Glutamatergic neuron (in vitro differentiated cells): ENCODE measurements around the gene INPP4B. TPM values are rescaled to one million over a fixed set of nuclear protein-coding genes. Genes with fewer than 3 reads are reported as not detected.

Source experiments
- DNase-seq: peaks from one replicate; pipeline ENCODE4 v3.0.0; 2022
- H3K27ac Mint-ChIP-seq: one replicate; pipeline ENCODE4 v1.8.0; 2020; ENCODE audit warnings: mild to moderate bottlenecking, mixed read lengths, inconsistent platforms; ENCODE audit not compliant: unreplicated experiment
- H3K27me3 Mint-ChIP-seq: one replicate; pipeline ENCODE4 v1.8.0; 2020; ENCODE audit warnings: mild to moderate bottlenecking, moderate library complexity, mixed read lengths, inconsistent platforms; ENCODE audit not compliant: unreplicated experiment
- H3K36me3 Mint-ChIP-seq: one replicate; pipeline ENCODE4 v1.8.0; 2020; ENCODE audit warnings: mild to moderate bottlenecking, mixed read lengths, inconsistent platforms; ENCODE audit not compliant: unreplicated experiment
- H3K4me1 Mint-ChIP-seq: one replicate; pipeline ENCODE4 v1.8.0; 2020; ENCODE audit warnings: mild to moderate bottlenecking, low read depth, mixed read lengths, inconsistent platforms; ENCODE audit not compliant: unreplicated experiment
- H3K4me3 Mint-ChIP-seq: one replicate; pipeline ENCODE4 v1.8.0; 2020; ENCODE audit warnings: mild to moderate bottlenecking, mixed read lengths, inconsistent platforms; ENCODE audit not compliant: unreplicated experiment
- H3K9me3 Mint-ChIP-seq: one replicate; pipeline ENCODE4 v1.8.0; 2020; ENCODE audit warnings: mild to moderate bottlenecking, moderate library complexity, mixed read lengths, inconsistent platforms; ENCODE audit not compliant: unreplicated experiment
- total RNA-seq: library from RNA; stranded (reverse); fragmentation: NEBNext Ultra II Directional; extraction: Animal tissue kit (Norgen Biotek cat#: 25700); gene quantifications from one replicate; pipeline ENCODE4 v1.2.1, GENCODE V29; 2021; ENCODE audit not compliant: unreplicated experiment
- TF ChIP-seq, protein P1 (sequence below): fragments of 200-600 bp; sonication (generic); IDR thresholded peaks from one replicate; pipeline ENCODE4 v1.5.0; 2021; ENCODE audit not compliant: partially characterized antibody, unreplicated experiment

Gene INPP4B
- total RNA-seq, 1 donor from 2014 or later: 2.4 TPM

- DNase-seq: no peak
- TF ChIP-seq, protein P1, sequence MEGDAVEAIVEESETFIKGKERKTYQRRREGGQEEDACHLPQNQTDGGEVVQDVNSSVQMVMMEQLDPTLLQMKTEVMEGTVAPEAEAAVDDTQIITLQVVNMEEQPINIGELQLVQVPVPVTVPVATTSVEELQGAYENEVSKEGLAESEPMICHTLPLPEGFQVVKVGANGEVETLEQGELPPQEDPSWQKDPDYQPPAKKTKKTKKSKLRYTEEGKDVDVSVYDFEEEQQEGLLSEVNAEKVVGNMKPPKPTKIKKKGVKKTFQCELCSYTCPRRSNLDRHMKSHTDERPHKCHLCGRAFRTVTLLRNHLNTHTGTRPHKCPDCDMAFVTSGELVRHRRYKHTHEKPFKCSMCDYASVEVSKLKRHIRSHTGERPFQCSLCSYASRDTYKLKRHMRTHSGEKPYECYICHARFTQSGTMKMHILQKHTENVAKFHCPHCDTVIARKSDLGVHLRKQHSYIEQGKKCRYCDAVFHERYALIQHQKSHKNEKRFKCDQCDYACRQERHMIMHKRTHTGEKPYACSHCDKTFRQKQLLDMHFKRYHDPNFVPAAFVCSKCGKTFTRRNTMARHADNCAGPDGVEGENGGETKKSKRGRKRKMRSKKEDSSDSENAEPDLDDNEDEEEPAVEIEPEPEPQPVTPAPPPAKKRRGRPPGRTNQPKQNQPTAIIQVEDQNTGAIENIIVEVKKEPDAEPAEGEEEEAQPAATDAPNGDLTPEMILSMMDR: no peak
- Mint-ChIP-seq H3K36me3 (no peaks in the 10 kb centered on the region), H3K27ac (no peak overlapping the region), H3K9me3 (no peaks in the 10 kb centered on the region), H3K4me3 (no peak overlapping the region), H3K4me1 (no peaks in the 10 kb centered on the region), H3K27me3 (no peaks in the 10 kb centered on the region)
Measured at GRCh38 chr4:142697320-142697719, 148.8 kb downstream of the INPP4B start.

DNA sequence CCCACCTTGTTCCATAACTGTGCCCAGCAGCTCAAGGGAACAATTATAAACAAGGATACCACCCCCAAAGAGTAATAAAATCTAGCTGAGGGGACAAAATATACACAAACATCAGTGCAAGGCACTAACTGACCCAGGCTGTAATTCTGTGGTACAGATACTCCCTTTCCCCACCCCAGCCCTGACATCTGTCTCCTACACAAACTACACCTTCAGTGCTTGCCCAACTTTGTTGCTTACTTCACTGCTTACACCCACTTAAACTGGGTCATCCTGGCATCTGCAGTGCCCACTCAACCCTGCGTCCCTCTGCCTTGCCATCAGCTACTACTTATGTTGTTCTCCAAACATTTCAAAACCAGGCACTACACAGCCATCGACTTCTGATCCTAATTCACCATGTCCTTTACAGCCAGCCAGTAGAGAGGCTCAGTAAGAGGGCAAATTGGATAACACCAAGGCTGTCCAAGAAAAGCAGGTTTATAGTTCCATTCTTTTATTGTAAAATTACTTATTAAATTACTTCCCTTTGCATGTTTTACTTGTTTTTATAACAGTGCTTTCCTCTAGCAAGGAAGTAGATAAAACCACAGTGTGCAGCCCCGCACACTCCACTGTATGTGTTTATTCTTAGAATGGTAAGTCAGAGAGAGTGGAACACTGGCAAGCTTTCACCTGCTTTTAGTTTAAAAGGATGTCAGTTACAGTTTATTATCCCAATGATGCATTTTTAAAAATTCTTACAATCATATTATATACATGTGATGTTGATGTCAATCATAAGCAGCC, 149.6 kb downstream of the INPP4B start:
- no peaks in the 10 kb centered on the region for H3K9me3 Mint-ChIP-seq
- H3K27ac Mint-ChIP-seq: no peak overlapping the region
- H3K4me3 Mint-ChIP-seq: no peak overlapping the region
- TF ChIP-seq, protein P1: no peak
- H3K27me3 Mint-ChIP-seq: no peaks in the 10 kb centered on the region
- no peak for DNase-seq
- no peaks in the 10 kb centered on the region for H3K4me1 Mint-ChIP-seq
- H3K36me3 Mint-ChIP-seq: no peaks in the 10 kb centered on the region

DNA sequence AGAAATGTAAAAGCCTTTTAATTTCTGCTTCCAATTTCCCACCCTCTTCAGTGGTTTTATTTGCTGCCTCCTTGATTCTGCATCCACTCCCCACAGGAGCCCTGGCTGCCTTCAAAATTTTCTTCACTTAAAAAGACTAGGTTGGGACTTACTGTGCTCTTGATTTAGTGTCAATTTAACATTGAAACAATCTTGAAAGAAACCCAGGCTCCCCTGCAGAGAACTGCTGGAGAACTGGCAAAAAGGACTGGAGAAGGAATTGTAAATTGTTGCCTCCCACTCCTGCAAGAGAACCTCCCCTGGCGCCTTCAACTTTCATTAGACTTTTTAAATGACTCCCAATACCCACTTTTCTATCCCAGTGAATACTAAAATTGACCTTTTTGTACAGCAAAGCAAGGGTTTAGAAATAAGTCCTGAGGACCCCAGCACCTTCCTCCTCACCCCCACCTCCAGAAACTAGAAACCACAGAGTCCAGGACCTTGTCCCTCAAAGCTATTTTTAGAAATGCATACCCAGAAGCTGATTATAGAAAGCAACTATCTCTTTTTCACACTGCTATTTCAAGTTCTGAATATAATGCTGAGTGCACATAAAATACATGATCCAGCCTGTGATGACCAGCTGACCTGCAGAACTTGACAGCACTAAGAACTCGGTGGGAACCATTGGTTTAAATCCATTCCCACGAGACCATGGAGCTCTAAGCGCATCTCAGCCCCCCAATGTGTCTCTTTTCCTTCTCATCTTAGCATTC, 155.5 kb downstream of the INPP4B start:
- no peak overlapping the region for H3K4me3 Mint-ChIP-seq
- H3K27me3 Mint-ChIP-seq: peaks cover 2% of the 10 kb centered on the region
- DNase-seq: no peak
- H3K36me3 Mint-ChIP-seq: no peaks in the 10 kb centered on the region
- no peak overlapping the region for H3K27ac Mint-ChIP-seq
- TF ChIP-seq, protein P1: no peak
- no peaks in the 10 kb centered on the region for H3K9me3 Mint-ChIP-seq
- no peaks in the 10 kb centered on the region for H3K4me1 Mint-ChIP-seq

GRCh38 chr4:142687547-142688275, 158.4 kb downstream of the INPP4B start:
- Mint-ChIP-seq H3K4me1 (no peaks in the 10 kb centered on the region), H3K4me3 (no peak overlapping the region), H3K27ac (no peak overlapping the region), H3K9me3 (peaks cover 4% of the 10 kb centered on the region), H3K36me3 (no peaks in the 10 kb centered on the region), H3K27me3 (peaks cover 2% of the 10 kb centered on the region)
- TF ChIP-seq, protein P1: no peak
- DNase-seq: no peak
